Measurements from ENCODE around the gene CFAP52.
"Not testable (repeated sequence)": the region's sequence is repeated elsewhere in the genome, so short reads cannot be mapped to it uniquely, and the experiment has no call there.

CFAP52 gene

GRCh38 chr17:9646546-9646885 lies 70.1 kb downstream of the CFAP52 start:
- DNase-seq (ENCODE audit: low spot score), result no peak

DNA sequence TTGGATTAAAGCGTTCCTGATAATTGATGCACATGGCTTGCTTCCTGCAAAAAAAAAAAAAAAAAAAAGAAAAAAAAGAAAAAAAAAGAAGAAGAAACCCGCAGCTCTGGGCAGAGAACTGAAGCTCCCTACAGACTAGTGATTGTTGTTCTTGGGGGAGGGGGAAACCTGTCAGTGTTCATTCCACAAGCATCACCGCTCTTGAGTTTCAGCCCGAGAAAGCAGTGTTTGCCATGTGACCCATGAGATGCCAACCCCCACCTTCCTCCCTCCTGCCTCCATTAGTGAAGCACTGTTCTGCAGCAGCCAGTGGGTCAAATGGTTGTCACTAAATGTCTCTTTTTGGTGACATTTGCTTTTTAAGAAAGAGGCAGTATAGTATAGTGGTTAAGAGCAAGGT lies 70.6 kb downstream of the CFAP52 start:
- DNase-seq (ENCODE audit: low spot score), result no peak

- no peak for DNase-seq (ENCODE audit: low spot score)
Measured at GRCh38 chr17:9648521-9649110, 72.2 kb downstream of the CFAP52 start.

DNA sequence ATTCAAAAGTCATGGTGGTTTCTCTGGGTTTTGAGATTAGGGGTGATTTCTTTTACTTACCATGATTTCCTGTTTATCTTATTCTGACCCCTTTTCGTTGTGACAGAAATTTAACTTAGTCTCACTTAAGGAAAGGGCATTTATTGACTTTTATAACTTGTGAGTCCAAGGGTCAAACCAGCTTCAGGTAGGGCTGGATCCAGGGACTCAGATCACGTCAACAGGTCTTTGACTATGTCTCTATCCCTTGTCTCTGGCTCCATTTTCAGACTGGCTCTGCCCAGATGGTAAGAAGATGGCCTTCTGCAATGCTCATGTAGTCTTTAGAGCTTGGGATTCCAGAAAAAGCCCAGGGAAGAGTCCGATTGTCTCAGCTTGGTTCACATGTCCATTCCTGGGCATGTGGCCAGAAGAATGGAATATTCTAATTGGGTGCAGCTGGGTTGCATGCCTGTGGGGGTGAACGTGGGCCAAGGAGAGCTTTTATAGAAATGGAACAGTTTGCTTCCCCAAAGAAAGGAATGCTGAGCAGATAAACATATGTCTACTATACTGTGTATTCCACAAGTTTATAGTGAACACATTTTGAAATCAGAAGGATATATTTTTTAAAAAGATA lies 82.3 kb downstream of the CFAP52 start:
- DNase-seq (ENCODE audit: low spot score), result no peak

- no peak for DNase-seq (ENCODE audit: low spot score)
Measured at GRCh38 chr17:9661027-9661426, 84.6 kb downstream of the CFAP52 start.

- not testable (repeated sequence) for DNase-seq (ENCODE audit: low spot score)
Measured at GRCh38 chr17:9663511-9663910, 87.1 kb downstream of the CFAP52 start.

DNA sequence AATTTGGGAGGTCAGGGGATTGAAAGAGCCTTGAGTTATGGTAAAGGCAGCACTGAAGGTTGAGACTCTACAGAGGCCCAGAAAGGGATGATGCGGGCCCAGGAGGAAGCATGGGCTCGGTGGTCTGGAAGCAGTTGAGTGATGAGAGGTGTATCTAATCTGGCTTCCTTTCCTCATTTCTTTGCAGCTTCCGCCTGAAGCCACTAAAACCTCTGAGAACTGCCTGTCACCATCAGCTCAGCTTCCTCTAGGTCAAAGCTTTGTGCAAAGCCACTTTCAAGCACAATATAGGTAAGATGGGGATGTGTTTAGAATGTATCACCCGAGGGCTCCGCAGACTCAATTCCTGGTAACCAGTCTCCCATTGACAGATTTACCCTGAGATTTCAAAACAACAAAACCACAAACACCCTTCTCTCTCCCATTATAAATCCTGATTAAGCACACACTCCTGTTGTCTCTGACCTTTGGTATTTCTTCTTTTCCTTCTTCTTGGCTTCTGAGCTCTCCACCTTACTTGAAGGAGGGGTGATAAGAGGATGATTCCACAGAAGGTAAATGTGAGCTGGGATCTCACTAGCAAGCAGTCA lies 90.1 kb downstream of the CFAP52 start:
- DNase-seq (ENCODE audit: low spot score), result no peak

DNA sequence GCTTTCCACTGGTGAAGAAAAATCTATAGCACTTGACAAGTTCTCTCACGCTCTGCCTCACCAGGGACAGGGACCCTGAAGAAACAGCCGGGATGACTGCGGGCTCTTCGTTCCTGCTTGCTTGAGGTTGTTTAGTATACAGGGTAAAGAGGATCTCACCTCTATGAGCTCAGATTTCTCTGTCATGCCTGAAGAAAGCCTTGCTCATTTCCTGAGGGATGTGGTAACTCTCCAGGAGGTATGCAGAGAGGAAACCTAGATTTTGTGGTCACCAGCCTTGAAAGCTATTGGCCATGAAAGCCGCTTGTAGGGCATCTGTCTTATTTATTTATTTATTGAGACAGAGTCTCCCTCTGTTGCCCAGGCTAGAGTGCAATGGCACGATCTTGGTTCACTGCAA lies 92.1 kb downstream of the CFAP52 start:
- DNase-seq (ENCODE audit: low spot score), result no peak

- no peak for DNase-seq (ENCODE audit: low spot score)
Measured at GRCh38 chr17:9669551-9670008, 93.1 kb downstream of the CFAP52 start.

DNA sequence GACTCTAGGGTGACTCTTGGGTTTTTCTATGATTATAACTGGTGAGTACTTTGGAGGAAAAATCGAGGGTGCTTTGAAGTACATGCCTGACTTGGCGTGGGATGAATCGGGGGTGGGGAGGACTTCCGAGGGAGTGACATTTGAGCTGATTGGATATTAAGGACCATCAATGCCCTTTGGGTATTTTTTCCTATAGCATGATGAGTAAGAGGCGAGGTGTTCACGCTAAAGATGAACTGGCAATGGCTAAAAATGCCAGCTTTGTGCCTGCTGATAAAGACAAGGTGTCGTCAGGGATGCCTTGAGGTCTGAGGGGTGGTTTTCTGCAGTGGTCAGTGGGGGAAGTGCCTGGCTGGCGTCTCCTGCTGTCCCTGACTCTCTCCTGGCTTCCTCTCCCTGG lies 94.2 kb downstream of the CFAP52 start:
- no peak for DNase-seq (ENCODE audit: low spot score)

- no peak for DNase-seq (ENCODE audit: low spot score)
Measured at GRCh38 chr17:9671559-9671958, 95.1 kb downstream of the CFAP52 start.

GRCh38 chr17:9672266-9672665 lies 95.8 kb downstream of the CFAP52 start:
- no peak for DNase-seq (ENCODE audit: low spot score)

GRCh38 chr17:9672691-9673090 lies 96.2 kb downstream of the CFAP52 start:
- DNase-seq (ENCODE audit: low spot score), result no peak

- no peak for DNase-seq (ENCODE audit: low spot score)
Measured at GRCh38 chr17:9676084-9676483, 99.6 kb downstream of the CFAP52 start.

- DNase-seq (ENCODE audit: low spot score), result no peak
Measured at GRCh38 chr17:9676820-9677310, 100.4 kb downstream of the CFAP52 start.

GRCh38 chr17:9677411-9677810 lies 101.0 kb downstream of the CFAP52 start:
- DNase-seq (ENCODE audit: low spot score), result no peak

- no peak for DNase-seq (ENCODE audit: low spot score)
Measured at GRCh38 chr17:9677896-9678295, 101.5 kb downstream of the CFAP52 start.

GRCh38 chr17:9684955-9685621 lies 108.6 kb downstream of the CFAP52 start:
- DNase-seq (ENCODE audit: low spot score), result no peak
